Ovary (tissue), 3 donors: ENCODE results near the gene ANXA8L1.
"Not testable (repeated sequence)": the region's sequence is repeated elsewhere in the genome, so short reads cannot be mapped to it uniquely, and the experiment has no call there.

Experiments used
- CTCF ChIP-seq, 3 donors: fragments of 450-650 bp in 2 of 3; fragments of 200-600 bp in 1 of 3; IDR thresholded peaks; one replicate each; pipeline versions ENCODE4 v1.5.1 to v1.8.0; 2016 to 2022; ENCODE audit warnings: antibody characterized with exemption in 3 of 3, mild to moderate bottlenecking in 1 of 3
- EP300 ChIP-seq: sonication (generic); formaldehyde crosslinking; IDR thresholded peaks from one replicate; pipeline ENCODE4 v1.6.1; 2017; ENCODE audit warnings: antibody characterized with exemption
- POLR2A ChIP-seq: fragments of 450-650 bp; IDR thresholded peaks from one replicate; pipeline ENCODE4 v1.6.1; 2017; ENCODE audit warnings: antibody characterized with exemption, mild to moderate bottlenecking, moderate library complexity
- donor health status: DM: no; HTN: no; CAD: no.

DNA sequence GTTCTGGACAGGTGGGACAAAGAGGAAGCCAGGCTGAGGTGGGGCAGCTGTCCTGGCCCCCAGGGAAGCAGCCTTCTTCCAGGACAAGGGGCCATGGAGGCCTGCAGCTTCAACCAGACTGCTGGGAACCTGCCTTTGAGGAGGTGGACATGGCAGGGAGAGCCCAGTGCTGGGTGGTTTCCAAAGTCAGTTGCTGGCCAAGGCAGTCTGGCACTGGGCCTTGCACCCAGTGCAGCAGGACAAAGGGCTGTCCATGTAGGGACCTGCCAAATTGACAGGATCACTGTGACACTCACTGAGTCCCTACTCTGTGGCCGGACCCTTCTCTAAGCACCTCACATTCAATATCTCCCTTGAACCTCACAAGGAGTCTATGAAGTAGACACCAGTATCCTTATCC lies 1.4 kb downstream of the ANXA8L1 start:
- TF ChIP-seq CTCF (IDR thresholded peaks at IDR 0.05); POLR2A; EP300: not testable (repeated sequence)
